NCI-H1694 treated with DMSO at 0.1 percent for 48 hours (cell line): ENCODE results near the gene LIG4.
"Not testable (repeated sequence)": the region's sequence is repeated elsewhere in the genome, so short reads cannot be mapped to it uniquely, and the experiment has no call there.

Source experiments
- DNase-seq: peaks from one replicate; lab custom pipeline; 2025; lab: John Stamatoyannopoulos, UW

The LIG4 gene

DNA sequence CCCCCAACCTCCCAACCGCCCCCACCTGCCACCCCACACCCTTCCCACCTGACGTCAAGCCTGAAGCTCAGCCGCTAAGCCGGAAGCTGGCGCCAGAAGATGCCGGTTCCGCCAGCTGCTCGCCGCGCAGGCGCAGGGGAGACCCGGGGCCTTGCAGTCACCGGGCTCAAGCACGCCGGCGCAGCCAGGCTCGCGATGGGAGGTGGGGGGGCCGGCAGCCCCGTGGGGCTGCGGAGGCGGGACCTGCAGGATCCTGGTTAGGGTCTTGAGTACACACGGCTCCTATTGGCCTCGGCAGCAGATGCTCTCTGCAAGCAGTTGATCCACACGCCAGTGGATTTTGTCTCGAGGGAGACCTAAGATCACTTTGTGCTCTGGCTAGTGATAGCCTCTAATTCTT lies at the start of gene LIG4:
LIG4 (minus strand) TSS at position 101 of the 400 bp plus-strand sequence. CDS start 4,268 bp downstream, outside the sequence.
- peak; percentile 88 for DNase-seq

DNA sequence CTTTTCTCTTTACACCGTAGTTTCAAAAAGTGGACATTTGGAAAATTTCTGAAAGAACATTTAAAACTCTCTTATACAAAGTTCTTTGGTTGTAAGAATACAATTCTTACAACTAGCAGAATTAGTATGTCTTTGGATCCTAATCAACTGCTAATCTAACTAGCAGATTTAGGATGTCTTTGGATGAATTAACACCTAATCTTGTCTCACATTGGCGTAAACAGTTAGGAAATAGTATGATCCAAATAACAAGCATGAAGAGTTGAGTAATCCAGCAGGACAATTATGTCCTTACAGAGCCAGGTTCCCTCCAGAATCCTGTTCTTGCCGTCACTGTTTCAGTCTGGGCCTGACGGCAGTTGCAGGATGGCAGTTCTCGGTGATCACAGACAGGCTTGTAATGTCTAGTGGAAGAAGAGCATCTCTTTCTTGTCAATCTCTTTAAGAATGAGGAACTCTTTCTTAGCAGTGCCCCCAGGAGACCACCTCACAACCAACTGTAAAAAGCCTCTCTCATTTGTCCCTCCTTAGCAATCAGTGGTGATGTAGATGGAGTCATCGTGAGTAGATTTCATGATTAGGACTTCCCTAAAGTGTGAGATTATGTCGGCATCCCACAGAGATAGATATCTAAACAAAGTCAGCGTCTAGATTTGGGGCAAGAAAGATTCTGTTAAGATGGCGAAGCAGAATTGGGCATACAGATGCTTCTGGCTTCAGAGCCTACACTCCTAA lies 48.5 kb upstream of the LIG4 start:
- no peak for DNase-seq

- DNase-seq = no peak
Measured at GRCh38 chr13:108257248-108257647, 41.9 kb upstream of the LIG4 start.

DNA sequence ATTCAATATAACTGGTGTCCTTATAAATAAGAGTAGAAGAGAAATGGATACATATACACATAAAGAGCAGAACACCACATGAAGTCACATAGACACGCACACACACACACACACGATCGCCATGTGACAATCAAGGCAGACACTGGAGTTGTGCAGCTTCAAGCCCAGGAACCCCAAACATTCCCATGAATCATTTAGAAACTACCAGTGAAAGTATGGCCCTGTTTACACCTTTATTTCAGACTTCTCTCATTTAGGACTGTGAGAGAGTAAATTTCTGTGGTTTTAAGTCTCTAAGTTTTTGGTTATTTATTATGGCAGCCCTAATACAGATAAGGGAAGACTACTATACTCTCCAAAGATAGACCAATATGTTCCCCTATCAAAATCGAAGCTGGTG lies 33.8 kb upstream of the LIG4 start:
- DNase-seq = no peak

DNA sequence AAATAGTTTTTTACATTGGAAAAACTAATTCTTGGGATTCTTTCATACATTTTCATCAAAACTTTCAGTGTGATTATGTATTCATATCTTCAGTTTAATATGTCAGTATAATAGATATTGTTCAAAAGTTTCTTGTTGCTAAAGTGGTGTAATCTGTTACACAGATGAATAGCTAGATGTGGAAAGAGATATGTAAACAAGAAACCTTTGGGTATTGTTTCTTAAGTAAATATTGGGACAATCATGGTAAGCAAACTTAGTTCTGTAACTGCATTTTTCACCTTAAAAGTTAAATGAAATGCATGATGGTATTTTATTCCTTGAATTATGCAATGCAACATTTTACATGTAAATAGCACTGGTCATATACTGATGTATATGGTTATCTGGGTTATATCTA lies 15.0 kb upstream of the LIG4 start:
- no peak for DNase-seq

GRCh38 chr13:108227651-108228272 lies 12.4 kb upstream of the LIG4 start:
- peak; percentile 51 for DNase-seq

DNA sequence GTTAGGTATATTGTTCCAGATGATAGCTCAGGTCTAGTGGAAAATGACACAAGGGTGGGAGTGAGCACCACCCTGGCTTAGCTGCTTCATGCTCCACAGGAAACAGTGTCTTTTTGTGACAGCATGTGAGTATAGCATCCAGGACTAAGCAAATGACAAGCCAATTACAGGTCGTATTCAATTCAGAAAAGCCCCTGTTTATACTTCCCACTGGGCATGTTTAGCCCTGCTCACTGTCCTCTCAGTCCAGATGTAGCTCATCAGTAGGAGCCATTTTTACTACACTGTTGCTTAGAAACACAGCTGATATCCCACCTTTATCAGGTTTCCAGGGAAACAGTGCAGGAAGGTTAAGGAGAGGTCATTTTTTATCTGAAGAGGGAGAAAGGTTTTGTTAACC lies 10.8 kb upstream of the LIG4 start:
- peak; percentile 89 for DNase-seq

GRCh38 chr13:108225440-108225839 lies 10.1 kb upstream of the LIG4 start:
- DNase-seq = no peak

DNA sequence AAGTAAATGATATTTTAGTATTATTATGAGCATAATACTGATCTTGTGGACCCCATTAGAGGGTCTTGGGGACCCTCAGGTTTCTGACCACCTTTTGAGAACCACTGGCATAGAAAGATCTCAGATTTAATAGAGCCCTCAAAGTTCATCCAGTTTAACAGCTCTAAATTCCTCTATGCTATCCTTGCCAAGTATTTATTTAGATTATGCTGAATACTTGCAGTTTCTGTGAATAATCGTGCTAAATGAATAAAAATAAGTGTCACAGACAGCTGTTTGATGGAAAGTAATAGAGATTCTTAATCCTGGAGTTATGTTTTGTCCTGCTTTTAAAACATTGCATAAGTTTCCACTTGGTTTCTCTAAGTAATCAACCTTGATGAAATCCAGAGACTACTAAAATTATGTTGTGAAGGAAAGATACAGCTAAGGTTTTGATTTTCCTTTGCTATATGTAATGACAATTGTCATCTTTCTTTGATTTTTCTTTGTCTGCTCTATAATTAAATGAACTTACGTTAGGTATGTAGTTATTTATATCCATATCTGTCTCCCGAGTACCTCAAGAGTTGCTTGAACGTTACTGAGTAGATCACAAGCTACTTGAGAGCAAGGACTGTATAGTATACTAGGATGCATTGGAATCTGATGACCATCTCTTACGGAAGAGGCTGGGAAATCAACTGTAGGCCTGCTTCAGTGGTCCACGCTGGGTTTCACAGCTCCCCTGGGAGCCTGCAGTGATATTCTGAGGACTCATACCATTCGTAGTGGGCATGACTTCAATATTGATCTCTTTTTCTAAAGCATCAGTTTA lies 8.6 kb upstream of the LIG4 start:
- no peak for DNase-seq

DNA sequence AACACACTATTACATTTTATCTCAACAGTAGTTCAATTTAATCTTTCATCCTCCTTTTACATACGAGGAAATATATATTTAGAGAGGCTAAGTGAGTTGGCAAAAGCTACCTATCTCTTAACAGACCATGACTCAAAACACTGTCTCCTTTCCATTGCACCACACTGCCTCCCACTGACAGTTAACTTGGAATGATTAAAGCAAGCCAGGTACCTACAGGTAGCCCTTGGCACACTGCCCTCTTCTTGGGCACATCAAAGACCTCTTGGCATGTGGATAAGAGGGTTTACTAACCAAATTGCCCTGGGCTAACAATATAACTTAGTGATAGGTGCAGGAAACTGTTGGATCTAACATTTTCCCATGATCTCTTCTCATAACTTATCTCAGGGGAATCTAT lies 4.7 kb upstream of the LIG4 start:
- no peak for DNase-seq

- DNase-seq = peak; percentile 84
Measured at GRCh38 chr13:108218044-108218974, 3.0 kb upstream of the LIG4 start, which contains the start of gene ABHD13. TSS of gene ABHD13 (plus strand) at chr13:108218392. CDS start at chr13:108229219, 10,827 bp downstream.

GRCh38 chr13:108217307-108218043 lies 2.1 kb upstream of the LIG4 start:
- DNase-seq = not testable (repeated sequence)

GRCh38 chr13:108214441-108215271 lies 680 bp downstream of the LIG4 start:
- DNase-seq = no peak

GRCh38 chr13:108213946-108214345 lies 1.4 kb downstream of the LIG4 start:
- DNase-seq = no peak

DNA sequence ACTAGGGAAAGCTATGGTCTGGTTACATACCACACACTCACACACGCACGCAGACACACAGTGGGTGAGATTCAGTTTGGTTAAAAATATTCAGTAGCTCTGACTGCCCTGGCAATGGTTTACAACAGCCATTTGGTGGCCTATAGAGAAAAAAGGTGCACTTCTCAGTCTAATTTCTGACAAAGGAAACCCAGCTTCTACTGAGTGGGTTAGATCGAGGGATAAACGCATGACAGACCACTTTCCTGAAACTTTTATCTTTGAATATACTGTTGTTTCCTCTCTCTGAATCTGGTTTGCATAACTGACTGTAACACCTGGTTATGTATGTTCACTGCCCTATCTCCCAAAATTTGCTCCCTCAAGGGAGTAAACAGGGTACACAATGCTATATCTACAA lies 2.5 kb downstream of the LIG4 start:
- DNase-seq = no peak

GRCh38 chr13:108210551-108210950 lies 4.8 kb downstream of the LIG4 start:
- no peak for DNase-seq

DNA sequence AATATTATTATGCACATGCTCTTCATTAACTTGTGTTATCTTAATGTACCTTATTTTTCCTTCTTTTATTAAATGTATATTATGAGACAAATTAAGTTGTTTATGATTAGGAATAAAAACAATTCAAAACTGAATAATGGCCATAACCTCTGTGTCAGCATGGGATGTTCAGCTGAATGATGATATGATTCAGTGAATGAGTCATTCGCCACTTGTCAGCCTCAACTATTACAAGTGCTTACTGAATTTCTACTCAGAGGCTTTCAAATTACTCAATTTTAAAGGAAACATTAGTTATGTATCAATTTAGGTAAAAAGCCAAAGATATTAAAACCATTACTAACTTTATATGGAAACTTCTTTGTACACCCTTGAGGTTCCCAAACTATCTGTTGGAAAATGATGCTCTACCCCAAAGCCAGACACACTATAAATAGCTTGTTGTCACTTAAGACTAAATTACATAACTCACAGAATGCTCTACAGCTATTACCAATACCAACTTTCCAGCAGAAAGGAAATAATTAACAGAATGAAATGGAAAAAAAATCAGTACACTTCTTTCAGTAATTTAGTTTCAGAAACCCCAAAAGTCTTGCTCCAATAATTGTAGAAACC lies 14.4 kb downstream of the LIG4 start:
- DNase-seq = no peak

DNA sequence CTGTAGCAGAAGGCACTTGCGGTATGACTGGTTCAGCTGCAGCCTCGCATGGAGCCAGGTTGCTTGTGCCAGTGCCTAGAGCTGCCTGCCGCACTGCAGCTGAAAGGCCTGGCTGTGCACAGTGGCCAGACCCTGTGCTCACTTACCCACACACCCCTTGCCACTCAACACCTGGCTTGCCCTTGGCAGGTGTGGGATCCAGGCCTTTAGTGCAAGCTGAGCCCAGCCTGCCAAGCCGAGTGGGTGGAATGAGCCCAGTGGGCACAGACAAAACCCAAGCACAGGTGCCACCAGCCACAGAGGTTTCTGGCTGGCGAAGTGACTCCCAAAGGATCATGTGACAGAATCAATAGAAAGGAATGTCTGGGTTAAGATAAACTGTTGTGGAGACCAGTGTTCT lies 19.5 kb downstream of the LIG4 start:
- DNase-seq = no peak

- no peak for DNase-seq
Measured at GRCh38 chr13:108195146-108195545, 20.2 kb downstream of the LIG4 start.
